ENCODE results near the gene TSPAN7. TPM values are rescaled to one million over a fixed set of nuclear protein-coding genes. Genes with fewer than 3 reads are reported as not detected.

The TSPAN7 gene
- total RNA-seq, 1 donor from 2014 or later: 3.5 TPM

DNA sequence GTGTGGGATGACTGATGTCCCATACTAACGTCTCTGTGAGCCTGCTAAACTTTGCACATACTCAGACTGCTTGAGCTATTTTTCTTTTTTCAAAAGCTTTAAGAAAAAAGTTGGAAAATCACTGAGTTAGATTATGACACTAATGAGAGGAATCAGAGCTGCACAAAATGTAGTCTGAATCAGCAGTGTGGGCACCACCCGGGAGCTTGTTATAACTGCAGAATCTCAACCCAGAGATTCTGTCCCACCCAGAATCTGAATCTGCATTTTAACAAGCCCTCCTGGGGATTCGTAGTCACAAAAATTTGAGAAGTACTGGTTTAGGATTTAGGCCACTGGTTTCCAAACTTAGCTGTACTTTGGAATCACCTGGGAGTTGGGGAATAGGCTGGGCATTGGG, 137.8 kb downstream of the TSPAN7 start:
- no peaks in the 10 kb centered on the region for H3K27me3 Mint-ChIP-seq (ENCODE audit: low read depth, unreplicated experiment)
- H3K9me3 ChIP-seq (ENCODE audit: insufficient read depth, low read depth, low read length): no peaks in the 10 kb centered on the region
- no peak overlapping the region for H3K27ac Mint-ChIP-seq (ENCODE audit: unreplicated experiment)
- H3K4me1 Mint-ChIP-seq (ENCODE audit: low read depth, unreplicated experiment): peaks cover 2% of the 10 kb centered on the region
- H3K4me1 ChIP-seq (ENCODE audit: insufficient read depth, low read length): no peaks in the 10 kb centered on the region
- H3K4me2 ChIP-seq (ENCODE audit: low read length): no peak overlapping the region
- no peak overlapping the region for H3K9ac ChIP-seq (ENCODE audit: low read length)
- no peaks in the 10 kb centered on the region for H3K36me3 ChIP-seq (ENCODE audit: insufficient read depth, low read length)
- H3K4me3 ChIP-seq (ENCODE audit: insufficient read depth, low read depth, low read length): no peak overlapping the region
- no peaks in the 10 kb centered on the region for H4K20me1 ChIP-seq (ENCODE audit: insufficient read depth, low read length)
- TF ChIP-seq EZH2 (IDR thresholded peaks at IDR 0.05; ENCODE audit: insufficient read depth, low read length): no peak
- TF ChIP-seq, protein P1, sequence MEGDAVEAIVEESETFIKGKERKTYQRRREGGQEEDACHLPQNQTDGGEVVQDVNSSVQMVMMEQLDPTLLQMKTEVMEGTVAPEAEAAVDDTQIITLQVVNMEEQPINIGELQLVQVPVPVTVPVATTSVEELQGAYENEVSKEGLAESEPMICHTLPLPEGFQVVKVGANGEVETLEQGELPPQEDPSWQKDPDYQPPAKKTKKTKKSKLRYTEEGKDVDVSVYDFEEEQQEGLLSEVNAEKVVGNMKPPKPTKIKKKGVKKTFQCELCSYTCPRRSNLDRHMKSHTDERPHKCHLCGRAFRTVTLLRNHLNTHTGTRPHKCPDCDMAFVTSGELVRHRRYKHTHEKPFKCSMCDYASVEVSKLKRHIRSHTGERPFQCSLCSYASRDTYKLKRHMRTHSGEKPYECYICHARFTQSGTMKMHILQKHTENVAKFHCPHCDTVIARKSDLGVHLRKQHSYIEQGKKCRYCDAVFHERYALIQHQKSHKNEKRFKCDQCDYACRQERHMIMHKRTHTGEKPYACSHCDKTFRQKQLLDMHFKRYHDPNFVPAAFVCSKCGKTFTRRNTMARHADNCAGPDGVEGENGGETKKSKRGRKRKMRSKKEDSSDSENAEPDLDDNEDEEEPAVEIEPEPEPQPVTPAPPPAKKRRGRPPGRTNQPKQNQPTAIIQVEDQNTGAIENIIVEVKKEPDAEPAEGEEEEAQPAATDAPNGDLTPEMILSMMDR (IDR thresholded peaks at IDR 0.05; ENCODE audit: insufficient read depth, low read depth, low read length): no peak
- no peaks in the 10 kb centered on the region for H3K79me2 ChIP-seq (ENCODE audit: insufficient read depth, low read length)
- DNase-seq (ENCODE audit: low read depth) (no peak), FAIRE-seq (no peak)
- H3K27ac ChIP-seq (ENCODE audit: low read depth, low read length): no peak overlapping the region
- no peak overlapping the region for H3K4me3 Mint-ChIP-seq (ENCODE audit: unreplicated experiment)
- H2AFZ ChIP-seq (ENCODE audit: low read depth, low read length): no peak overlapping the region
- H3K36me3 Mint-ChIP-seq (ENCODE audit: low read depth, unreplicated experiment): no peaks in the 10 kb centered on the region
- H3K9me3 Mint-ChIP-seq (ENCODE audit: unreplicated experiment): peaks cover 2% of the 10 kb centered on the region
- no peaks in the 10 kb centered on the region for H3K27me3 ChIP-seq (ENCODE audit: insufficient read depth, low read length)

DNA sequence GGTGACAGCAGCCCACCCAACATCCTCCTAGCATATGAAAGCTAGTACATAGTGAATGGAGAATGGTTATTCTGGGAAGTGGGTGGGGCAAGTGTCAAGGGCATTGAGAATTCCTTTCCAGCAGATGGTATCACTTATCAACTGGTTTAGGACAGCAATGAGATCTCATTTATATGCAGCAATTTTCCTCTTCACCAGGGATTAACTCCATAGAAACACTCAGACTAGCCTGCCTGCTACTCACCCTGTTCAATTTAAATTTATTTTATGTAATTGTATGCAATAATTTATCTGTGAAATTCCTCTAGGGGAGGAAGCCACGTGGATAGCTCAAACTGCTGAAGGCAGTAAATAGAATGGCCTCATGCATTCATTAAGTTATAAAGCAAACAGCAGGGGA, 138.4 kb downstream of the TSPAN7 start:
- Histone ChIP-seq H3K4me1 (ENCODE audit: insufficient read depth, low read length) (no peaks in the 10 kb centered on the region), H2AFZ (ENCODE audit: low read depth, low read length) (no peak overlapping the region), H3K4me2 (ENCODE audit: low read length) (no peak overlapping the region), H3K27ac (ENCODE audit: low read depth, low read length) (no peak overlapping the region), H3K36me3 (ENCODE audit: insufficient read depth, low read length) (no peaks in the 10 kb centered on the region), H3K79me2 (ENCODE audit: insufficient read depth, low read length) (no peaks in the 10 kb centered on the region), H4K20me1 (ENCODE audit: insufficient read depth, low read length) (no peaks in the 10 kb centered on the region), H3K27me3 (ENCODE audit: insufficient read depth, low read length) (no peaks in the 10 kb centered on the region), H3K9me3 (ENCODE audit: insufficient read depth, low read depth, low read length) (no peaks in the 10 kb centered on the region), H3K9ac (ENCODE audit: low read length) (no peak overlapping the region), H3K4me3 (ENCODE audit: insufficient read depth, low read depth, low read length) (no peak overlapping the region)
- Mint-ChIP-seq H3K9me3 (ENCODE audit: unreplicated experiment) (peaks cover 2% of the 10 kb centered on the region), H3K4me1 (ENCODE audit: low read depth, unreplicated experiment) (peaks cover 2% of the 10 kb centered on the region), H3K36me3 (ENCODE audit: low read depth, unreplicated experiment) (no peaks in the 10 kb centered on the region), H3K4me3 (ENCODE audit: unreplicated experiment) (no peak overlapping the region), H3K27me3 (ENCODE audit: low read depth, unreplicated experiment) (no peaks in the 10 kb centered on the region), H3K27ac (ENCODE audit: unreplicated experiment) (no peak overlapping the region)
- peak; percentile 5 for FAIRE-seq
- TF ChIP-seq EZH2 (IDR thresholded peaks at IDR 0.05; ENCODE audit: insufficient read depth, low read length): no peak
- TF ChIP-seq, protein P1 (IDR thresholded peaks at IDR 0.05; ENCODE audit: insufficient read depth, low read depth, low read length): no peak
- DNase-seq (ENCODE audit: low read depth): no peak

DNA sequence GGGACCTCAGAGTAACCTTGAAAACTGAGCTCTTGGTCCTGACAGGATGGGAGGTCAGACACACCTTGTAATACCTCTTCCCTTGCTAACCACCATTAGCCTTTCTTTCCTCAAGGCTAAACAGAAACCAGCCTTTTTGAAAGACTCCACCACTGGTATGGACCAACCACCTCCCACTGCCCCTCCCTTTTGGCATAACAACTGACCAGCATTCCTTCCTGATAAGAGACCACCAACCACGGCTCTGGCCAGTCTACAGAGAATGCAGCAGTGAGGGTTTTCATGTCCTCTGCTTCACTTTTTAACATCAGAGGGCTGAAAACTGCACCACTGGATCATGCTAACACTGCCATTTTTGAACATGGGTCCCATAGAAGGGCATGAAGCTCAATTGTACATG, 139.7 kb downstream of the TSPAN7 start:
- Histone ChIP-seq H3K9me3 (ENCODE audit: insufficient read depth, low read depth, low read length) (no peaks in the 10 kb centered on the region), H3K4me3 (ENCODE audit: insufficient read depth, low read depth, low read length) (no peak overlapping the region), H3K36me3 (ENCODE audit: insufficient read depth, low read length) (no peaks in the 10 kb centered on the region), H3K27ac (ENCODE audit: low read depth, low read length) (no peak overlapping the region), H3K27me3 (ENCODE audit: insufficient read depth, low read length) (no peaks in the 10 kb centered on the region), H4K20me1 (ENCODE audit: insufficient read depth, low read length) (no peaks in the 10 kb centered on the region), H3K9ac (ENCODE audit: low read length) (no peak overlapping the region), H2AFZ (ENCODE audit: low read depth, low read length) (no peak overlapping the region), H3K4me1 (ENCODE audit: insufficient read depth, low read length) (no peaks in the 10 kb centered on the region), H3K79me2 (ENCODE audit: insufficient read depth, low read length) (no peaks in the 10 kb centered on the region), H3K4me2 (ENCODE audit: low read length) (no peak overlapping the region)
- Mint-ChIP-seq H3K4me3 (ENCODE audit: unreplicated experiment) (no peak overlapping the region), H3K36me3 (ENCODE audit: low read depth, unreplicated experiment) (no peaks in the 10 kb centered on the region), H3K9me3 (ENCODE audit: unreplicated experiment) (peaks cover 2% of the 10 kb centered on the region), H3K27me3 (ENCODE audit: low read depth, unreplicated experiment) (no peaks in the 10 kb centered on the region), H3K4me1 (ENCODE audit: low read depth, unreplicated experiment) (peaks cover 2% of the 10 kb centered on the region), H3K27ac (ENCODE audit: unreplicated experiment) (no peak overlapping the region)
- DNase-seq (ENCODE audit: low read depth) (peak; percentile 6), FAIRE-seq (no peak)
- TF ChIP-seq, protein P1 (IDR thresholded peaks at IDR 0.05; ENCODE audit: insufficient read depth, low read depth, low read length): no peak
- no peak for TF ChIP-seq EZH2 (IDR thresholded peaks at IDR 0.05; ENCODE audit: insufficient read depth, low read length)

All from astrocyte (in vitro differentiated cells and primary cell).